ENCODE data around the gene BRINP2. TPM values are rescaled to one million over a fixed set of nuclear protein-coding genes. Genes with fewer than 3 reads are reported as not detected.

The BRINP2 gene
- total RNA-seq, 2 experiments from 2014 or later: not detected

GRCh38 chr1:177248258-177248657 lies 77.5 kb downstream of the BRINP2 start:
- POLR2A ChIA-PET: no interaction called here
- DNase-seq: no peak

DNA sequence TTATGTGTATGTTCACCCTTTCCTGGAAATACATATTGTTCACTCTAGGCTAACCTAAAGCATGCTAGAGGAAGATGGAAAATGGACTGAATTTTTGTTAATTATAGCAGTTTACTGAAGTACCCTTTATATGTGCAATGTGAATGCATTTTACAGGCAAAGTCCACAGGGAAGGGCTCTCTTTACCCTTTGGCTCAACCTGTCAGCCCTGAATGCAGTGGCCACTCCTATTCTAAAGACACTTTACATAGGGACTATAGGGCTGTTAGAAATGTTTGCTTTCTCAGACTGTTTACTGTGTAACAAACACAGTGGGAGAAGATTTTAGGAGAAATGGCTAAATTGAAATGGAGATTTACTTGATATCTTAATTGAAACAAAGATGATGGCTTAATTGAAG lies 78.5 kb downstream of the BRINP2 start:
- no peak for ATAC-seq (ENCODE audit: low read depth)
- no peaks in the 10 kb centered on the region for H3K9me3 Mint-ChIP-seq

More at GRCh38 chr1:177248258-177248657, 77.5 kb downstream of the BRINP2 start:
- no peak for ATAC-seq (ENCODE audit: low read depth)
- Mint-ChIP-seq H3K36me3 (no peaks in the 10 kb centered on the region), H3K9me3 (peaks cover 1% of the 10 kb centered on the region), H3K4me1 (no peaks in the 10 kb centered on the region), H3K27me3 (no peaks in the 10 kb centered on the region), H3K27ac (no peak overlapping the region), H3K4me3 (no peak overlapping the region)

GRCh38 chr1:177252877-177253276 lies 82.1 kb downstream of the BRINP2 start:
- DNase-seq (no peak), ATAC-seq (ENCODE audit: low read depth) (no peak)
- H3K36me3 Mint-ChIP-seq: no peaks in the 10 kb centered on the region
- no peak overlapping the region for H3K4me3 Mint-ChIP-seq
- POLR2A ChIA-PET: no interaction called here
- no peak overlapping the region for H3K27ac Mint-ChIP-seq
- no peaks in the 10 kb centered on the region for H3K27me3 Mint-ChIP-seq
- no peaks in the 10 kb centered on the region for H3K9me3 Mint-ChIP-seq
- no peaks in the 10 kb centered on the region for H3K4me1 Mint-ChIP-seq

More for the DNA sequence above, 78.5 kb downstream of the BRINP2 start:
- no peaks in the 10 kb centered on the region for H3K27me3 Mint-ChIP-seq
- POLR2A ChIA-PET: no interaction called here
- H3K36me3 Mint-ChIP-seq: no peaks in the 10 kb centered on the region
- no peak for DNase-seq
- H3K4me1 Mint-ChIP-seq: no peaks in the 10 kb centered on the region
- no peak overlapping the region for H3K4me3 Mint-ChIP-seq
- H3K27ac Mint-ChIP-seq: no peak overlapping the region

GRCh38 chr1:177255411-177255810 lies 84.7 kb downstream of the BRINP2 start:
- Mint-ChIP-seq H3K36me3 (no peaks in the 10 kb centered on the region), H3K27ac (no peak overlapping the region), H3K27me3 (no peaks in the 10 kb centered on the region), H3K9me3 (no peaks in the 10 kb centered on the region), H3K4me3 (no peak overlapping the region), H3K4me1 (no peaks in the 10 kb centered on the region)
- ATAC-seq (ENCODE audit: low read depth): no peak
- DNase-seq: no peak
- POLR2A ChIA-PET: no interaction called here

GRCh38 chr1:177256153-177257075 lies 85.7 kb downstream of the BRINP2 start:
- POLR2A ChIA-PET: no interaction called here
- DNase-seq: no peak
- ATAC-seq (ENCODE audit: low read depth): no peak
- H3K27ac Mint-ChIP-seq: no peak overlapping the region
- H3K9me3 Mint-ChIP-seq: no peaks in the 10 kb centered on the region
- no peaks in the 10 kb centered on the region for H3K27me3 Mint-ChIP-seq
- H3K4me1 Mint-ChIP-seq: no peaks in the 10 kb centered on the region
- H3K4me3 Mint-ChIP-seq: no peak overlapping the region
- no peaks in the 10 kb centered on the region for H3K36me3 Mint-ChIP-seq

DNA sequence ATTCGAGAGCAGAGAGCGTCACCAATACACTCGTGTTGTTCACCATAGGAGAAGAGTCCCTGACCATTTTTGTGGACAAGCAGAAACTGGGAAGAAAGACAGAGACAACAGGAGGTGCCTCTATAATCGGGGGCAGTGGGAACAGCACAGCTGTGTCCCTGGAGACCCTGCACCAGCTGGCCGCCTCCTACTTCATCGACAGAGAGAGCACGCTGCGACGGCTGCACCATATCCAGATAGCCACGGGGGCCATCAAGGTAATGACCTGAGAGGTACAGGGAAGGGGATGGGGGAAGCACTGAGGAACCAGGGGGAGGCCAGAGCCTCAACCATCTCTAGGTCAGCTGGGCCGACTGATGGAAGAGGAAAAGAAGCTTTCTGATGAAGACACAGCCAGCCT lies 86.4 kb downstream of the BRINP2 start:
- Mint-ChIP-seq H3K27me3 (no peaks in the 10 kb centered on the region), H3K27ac (no peak overlapping the region), H3K9me3 (no peaks in the 10 kb centered on the region), H3K4me3 (no peak overlapping the region), H3K36me3 (no peaks in the 10 kb centered on the region), H3K4me1 (no peaks in the 10 kb centered on the region)
- POLR2A ChIA-PET: no interaction called here
- no peak for DNase-seq
- no peak for ATAC-seq (ENCODE audit: low read depth)

- Mint-ChIP-seq H3K27me3 (no peaks in the 10 kb centered on the region), H3K27ac (no peak overlapping the region), H3K4me1 (no peaks in the 10 kb centered on the region), H3K36me3 (no peaks in the 10 kb centered on the region), H3K9me3 (no peaks in the 10 kb centered on the region), H3K4me3 (no peak overlapping the region)
- POLR2A ChIA-PET: no interaction called here
- ATAC-seq (ENCODE audit: low read depth): no peak
- no peak for DNase-seq
Measured at GRCh38 chr1:177257576-177257975, 86.8 kb downstream of the BRINP2 start.

DNA sequence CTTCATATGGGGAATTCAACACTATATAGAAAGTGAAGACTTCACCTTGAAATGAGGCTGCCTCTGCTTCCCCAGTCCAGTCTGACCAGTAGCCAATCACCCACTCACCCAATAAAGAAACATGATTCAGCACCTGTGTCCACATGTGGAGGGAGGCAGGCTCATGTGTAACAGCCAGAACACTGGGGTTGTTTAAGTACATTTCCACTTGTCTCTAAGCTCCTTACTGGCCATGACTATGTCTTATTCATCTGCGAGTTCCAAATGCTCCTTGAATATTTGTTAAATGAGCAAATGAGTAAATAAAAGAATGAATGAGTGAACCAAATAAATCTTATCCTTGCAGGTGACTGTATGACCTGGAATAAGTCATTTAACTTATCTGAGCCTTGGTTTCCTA lies 100.1 kb downstream of the BRINP2 start:
- Mint-ChIP-seq H3K4me3 (no peak overlapping the region), H3K9me3 (no peaks in the 10 kb centered on the region), H3K27ac (no peak overlapping the region), H3K4me1 (no peaks in the 10 kb centered on the region), H3K27me3 (no peaks in the 10 kb centered on the region), H3K36me3 (no peaks in the 10 kb centered on the region)
- POLR2A ChIA-PET: no interaction called here
- DNase-seq (no peak), ATAC-seq (ENCODE audit: low read depth) (no peak)

DNA sequence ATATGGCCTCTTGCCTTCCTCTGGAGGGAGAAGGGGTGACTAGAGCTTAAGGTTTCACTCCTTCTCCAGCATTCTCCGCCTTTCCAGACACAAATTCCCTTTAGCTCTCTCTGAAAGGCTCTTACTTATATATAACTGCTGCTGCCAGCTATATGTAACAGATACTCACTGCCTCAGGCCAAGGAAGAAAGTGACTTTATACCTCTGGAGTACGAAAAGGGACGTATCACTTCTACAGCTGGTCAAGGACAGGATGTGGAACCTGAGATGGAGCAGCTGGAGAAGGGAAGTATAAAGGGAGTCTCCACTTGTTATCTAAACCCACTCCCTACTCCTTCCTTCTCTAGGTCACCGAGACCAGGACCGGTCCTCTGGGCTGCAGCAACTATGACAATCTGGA lies 102.4 kb downstream of the BRINP2 start:
- Mint-ChIP-seq H3K9me3 (no peaks in the 10 kb centered on the region), H3K4me3 (no peak overlapping the region), H3K27ac (no peak overlapping the region), H3K36me3 (no peaks in the 10 kb centered on the region), H3K4me1 (no peaks in the 10 kb centered on the region), H3K27me3 (no peaks in the 10 kb centered on the region)
- DNase-seq (no peak), ATAC-seq (ENCODE audit: low read depth) (no peak)
- POLR2A ChIA-PET: no interaction called here

DNA sequence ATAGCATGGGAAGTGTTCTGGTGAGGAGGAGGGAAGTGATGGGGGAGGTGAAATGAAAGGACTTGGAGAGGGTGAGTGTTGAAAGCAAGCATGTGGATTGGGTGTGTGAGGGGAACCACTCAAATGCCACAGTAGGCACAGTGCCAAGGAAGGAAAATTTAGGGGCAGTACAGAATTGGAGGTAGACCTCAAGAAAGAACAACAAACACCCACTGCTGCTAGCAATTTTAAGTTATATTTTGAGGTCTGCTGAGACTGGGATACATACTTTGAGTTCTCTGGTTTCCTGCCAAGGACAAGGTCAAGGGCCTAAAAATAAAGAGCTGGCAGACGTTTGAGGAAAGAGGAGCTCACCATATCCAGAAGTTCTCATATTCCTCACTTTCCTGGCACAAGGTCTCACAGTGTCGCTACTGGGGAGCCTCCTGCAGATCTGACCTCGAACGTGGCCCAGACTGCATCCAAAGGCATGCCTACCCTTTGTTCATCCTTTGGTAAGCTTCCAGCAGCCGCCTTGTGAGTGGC lies 104.0 kb downstream of the BRINP2 start:
- no peaks in the 10 kb centered on the region for H3K36me3 Mint-ChIP-seq
- H3K9me3 Mint-ChIP-seq: no peaks in the 10 kb centered on the region
- no peak overlapping the region for H3K4me3 Mint-ChIP-seq
- POLR2A ChIA-PET: no interaction called here
- DNase-seq (no peak), ATAC-seq (ENCODE audit: low read depth) (no peak)
- H3K27me3 Mint-ChIP-seq: no peaks in the 10 kb centered on the region
- H3K4me1 Mint-ChIP-seq: no peaks in the 10 kb centered on the region
- H3K27ac Mint-ChIP-seq: no peak overlapping the region

DNA sequence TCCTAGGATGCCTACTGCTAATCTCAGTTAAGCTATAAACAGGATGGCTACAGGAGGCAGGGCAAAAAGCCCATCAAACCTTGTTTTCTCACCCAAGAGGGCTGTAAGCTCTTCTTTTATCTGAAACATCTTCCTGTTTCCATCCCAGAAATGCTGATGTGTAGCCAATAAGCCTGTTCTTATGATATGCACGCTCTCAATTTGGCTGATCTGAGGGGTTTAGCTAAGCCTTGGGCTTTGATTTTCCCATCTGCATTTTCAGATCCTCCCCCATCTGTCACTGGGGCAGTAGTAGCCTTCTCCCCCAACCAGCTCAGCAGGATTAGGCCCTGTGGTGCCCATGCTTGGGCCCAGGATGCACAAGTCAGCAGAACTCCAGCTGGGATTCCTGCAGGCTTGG lies 105.0 kb downstream of the BRINP2 start:
- no peaks in the 10 kb centered on the region for H3K9me3 Mint-ChIP-seq
- no peak overlapping the region for H3K4me3 Mint-ChIP-seq
- no peaks in the 10 kb centered on the region for H3K4me1 Mint-ChIP-seq
- no peaks in the 10 kb centered on the region for H3K27me3 Mint-ChIP-seq
- no peak overlapping the region for H3K27ac Mint-ChIP-seq
- no peaks in the 10 kb centered on the region for H3K36me3 Mint-ChIP-seq
- POLR2A ChIA-PET: no interaction called here
- no peak for DNase-seq
- no peak for ATAC-seq (ENCODE audit: low read depth)

DNA sequence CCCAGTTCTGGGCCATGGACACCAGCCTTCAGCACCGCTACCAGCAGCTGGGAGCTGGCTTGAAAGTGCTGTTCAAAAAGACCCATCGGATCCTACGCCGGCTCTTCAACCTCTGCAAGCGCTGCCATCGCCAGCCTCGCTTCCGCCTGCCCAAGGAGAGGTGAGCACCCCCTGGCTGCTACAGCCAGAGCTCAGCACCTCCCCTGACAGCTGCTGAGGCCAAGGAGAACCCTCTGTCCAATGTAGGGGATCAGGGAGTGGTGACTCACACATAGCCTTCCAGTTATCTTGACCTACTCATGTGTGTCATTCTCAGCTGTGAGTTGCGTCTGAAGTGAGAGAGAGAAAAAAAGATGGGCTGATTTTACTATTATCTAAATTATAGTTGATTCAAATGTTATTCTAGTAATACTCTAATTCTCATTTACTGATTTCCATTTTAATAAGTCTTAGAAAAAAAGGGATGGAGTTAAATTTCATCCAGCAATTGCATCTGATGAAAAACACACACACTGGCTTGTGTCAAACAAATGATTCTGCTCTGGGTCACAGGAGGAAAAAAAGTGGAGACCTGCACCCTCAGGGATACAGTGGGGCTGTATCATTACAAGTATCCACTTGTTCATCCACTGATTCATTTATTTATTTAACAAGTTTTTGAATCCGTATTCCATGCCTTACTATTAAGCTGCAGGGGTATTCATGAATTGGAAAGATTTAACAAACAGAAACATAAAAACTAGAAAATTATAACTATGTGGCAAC lies 108.0 kb downstream of the BRINP2 start:
- Mint-ChIP-seq H3K27me3 (no peaks in the 10 kb centered on the region), H3K4me3 (no peak overlapping the region), H3K4me1 (no peaks in the 10 kb centered on the region), H3K36me3 (no peaks in the 10 kb centered on the region), H3K9me3 (no peaks in the 10 kb centered on the region), H3K27ac (no peak overlapping the region)
- POLR2A ChIA-PET: no interaction called here
- DNase-seq (no peak), ATAC-seq (ENCODE audit: low read depth) (no peak)

DNA sequence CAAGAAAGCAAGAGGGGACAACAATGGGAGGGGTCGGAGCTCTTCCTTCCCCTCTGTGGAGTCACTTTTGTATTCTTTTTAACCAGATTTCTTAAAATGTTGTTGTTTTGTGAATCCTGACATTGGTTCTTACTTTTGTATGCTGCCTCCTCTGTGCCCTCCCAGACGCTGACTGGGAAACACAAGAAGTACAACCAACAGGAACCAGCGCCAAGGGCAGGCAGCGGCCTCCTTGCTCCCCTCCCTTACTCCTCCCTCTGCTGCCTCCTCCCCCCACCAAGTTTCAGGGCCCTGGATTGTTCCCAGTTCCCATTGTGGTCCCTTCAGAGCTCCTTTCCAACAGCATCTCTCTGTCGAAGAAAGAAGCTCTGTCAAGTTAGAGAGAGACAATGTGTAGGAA lies 111.1 kb downstream of the BRINP2 start:
- no peak overlapping the region for H3K27ac Mint-ChIP-seq
- POLR2A ChIA-PET: no interaction called here
- H3K4me1 Mint-ChIP-seq: no peaks in the 10 kb centered on the region
- no peak for ATAC-seq (ENCODE audit: low read depth)
- no peak for DNase-seq
- H3K36me3 Mint-ChIP-seq: no peaks in the 10 kb centered on the region
- peaks cover under 1% of the 10 kb centered on the region for H3K9me3 Mint-ChIP-seq
- H3K27me3 Mint-ChIP-seq: no peaks in the 10 kb centered on the region
- H3K4me3 Mint-ChIP-seq: no peak overlapping the region

DNA sequence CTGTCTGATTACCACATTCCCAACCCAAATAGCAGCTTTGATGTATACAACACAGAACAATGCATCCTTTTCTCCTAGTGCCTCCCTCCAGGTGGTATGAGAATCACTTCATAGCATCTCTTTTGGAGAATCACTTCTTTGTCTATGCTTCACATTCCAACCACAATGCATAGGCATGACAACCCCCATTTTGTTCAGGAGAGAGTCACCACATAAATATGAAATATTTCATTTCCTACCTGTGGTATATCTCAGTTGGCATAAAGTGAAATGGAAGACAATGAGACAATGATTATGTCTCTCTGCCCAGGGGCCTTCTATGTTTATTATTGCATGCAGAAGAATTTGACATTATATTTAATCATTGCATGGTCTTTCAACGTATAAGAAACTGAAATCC lies 112.2 kb downstream of the BRINP2 start:
- no peak overlapping the region for H3K27ac Mint-ChIP-seq
- no peaks in the 10 kb centered on the region for H3K36me3 Mint-ChIP-seq
- no peaks in the 10 kb centered on the region for H3K4me1 Mint-ChIP-seq
- H3K27me3 Mint-ChIP-seq: no peaks in the 10 kb centered on the region
- H3K4me3 Mint-ChIP-seq: no peak overlapping the region
- ATAC-seq (ENCODE audit: low read depth) (no peak), DNase-seq (no peak)
- POLR2A ChIA-PET: no interaction called here
- H3K9me3 Mint-ChIP-seq: peaks cover 3% of the 10 kb centered on the region

Measured in activated naive CD8-positive, alpha-beta T cell treated with anti-CD3 and anti-CD28 coated beads, Interleukin-2, amount 10 ng/mL, durations not matched to agents 7 days and 5 days (primary cell).